Activated T-helper 2 cell treated with anti-CD3 and anti-CD28 coated beads, Interferon-gamma antibody, Interleukin-2, Interleukin-4, amounts not matched to agents 10 μg/mL and 5 μg/mL and 100 μg/mL, durations not matched to agents 14 hours and 24 hours and 36 hours (primary cell): Measurements from ENCODE around the gene MAIP1. TPM values are rescaled to one million over a fixed set of nuclear protein-coding genes. Genes with fewer than 3 reads are reported as not detected.

Experiments
- DNase-seq: peaks from one replicate; pipeline ENCODE4 v3.0.0; 2021; ENCODE audit warnings: low spot score
- H3K27ac Mint-ChIP-seq: one replicate; pipeline ENCODE4 v1.8.0; 2021; ENCODE audit warnings: mixed read lengths
- H3K27me3 Mint-ChIP-seq: one replicate; pipeline ENCODE4 v1.8.0; 2021; ENCODE audit warnings: low read depth, mixed read lengths
- H3K36me3 Mint-ChIP-seq: one replicate; pipeline ENCODE4 v1.8.0; 2021; ENCODE audit warnings: low read depth, mixed read lengths
- H3K4me1 Mint-ChIP-seq: one replicate; pipeline ENCODE4 v1.8.0; 2021; ENCODE audit warnings: low read depth, mixed read lengths
- H3K4me3 Mint-ChIP-seq: one replicate; pipeline ENCODE4 v1.8.0; 2021; ENCODE audit warnings: low read depth, mild to moderate bottlenecking, moderate library complexity, mixed read lengths
- H3K9me3 Mint-ChIP-seq: one replicate; pipeline ENCODE4 v1.8.0; 2021; ENCODE audit warnings: mixed read lengths
- intact Hi-C: fragments of 100-400 bp; cut with micrococcal nuclease; formaldehyde crosslinking; loops from one replicate; pipeline ENCODE4 v1.15.1; 2023
- total RNA-seq: library from RNA; stranded (reverse); gene quantifications from 2 replicates; pipeline ENCODE4 v1.2.3, GENCODE V29; 2022

MAIP1 gene
- total RNA-seq, 1 donor from 2014 or later: 26.0 TPM

DNA sequence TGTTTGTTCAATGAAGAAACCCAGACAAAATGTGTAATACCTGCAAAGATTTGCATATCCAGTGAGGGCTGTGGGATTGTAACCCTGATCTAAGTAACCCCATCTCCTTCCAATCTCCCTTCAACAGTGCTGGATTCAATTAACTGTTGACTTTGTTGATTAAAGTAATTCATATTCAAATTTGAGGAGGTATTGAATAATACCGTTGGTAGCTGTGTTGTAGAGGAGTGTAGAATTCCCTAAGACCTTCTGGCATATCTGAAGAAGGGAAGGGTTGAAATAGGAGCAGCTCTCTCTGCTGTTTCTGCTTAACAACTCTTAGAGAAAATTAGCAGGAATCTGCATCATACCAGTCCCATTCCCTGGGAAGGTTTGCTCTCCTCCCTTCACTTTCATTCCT lies 28.2 kb downstream of the MAIP1 start:
- H3K9me3 Mint-ChIP-seq: peaks cover 10% of the 10 kb centered on the region
- H3K36me3 Mint-ChIP-seq: no peaks in the 10 kb centered on the region
- H3K27me3 Mint-ChIP-seq: no peaks in the 10 kb centered on the region
- DNase-seq: no peak
- H3K4me3 Mint-ChIP-seq: no peak overlapping the region
- intact Hi-C loops: no loop called here
- no peak overlapping the region for H3K27ac Mint-ChIP-seq
- H3K4me1 Mint-ChIP-seq: peaks cover 14% of the 10 kb centered on the region

DNA sequence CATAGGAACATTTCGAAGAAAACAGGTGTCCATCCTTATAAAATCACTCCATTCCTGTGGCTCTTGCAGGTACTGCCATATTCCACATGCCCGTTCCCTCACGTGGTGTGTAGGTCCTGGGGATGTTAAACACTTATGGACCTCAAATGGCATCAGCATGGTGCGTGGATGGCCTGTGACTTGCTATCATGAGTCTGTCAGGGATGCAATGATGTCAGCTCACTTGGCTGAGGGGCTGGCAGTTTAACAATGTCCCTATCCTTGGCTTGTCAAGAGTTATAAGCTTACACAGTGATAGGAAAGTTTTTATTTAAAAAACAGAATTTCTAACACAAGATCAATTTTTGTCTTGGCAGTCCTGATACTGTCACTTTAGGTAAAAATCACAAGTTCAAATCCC lies 28.8 kb downstream of the MAIP1 start:
- Mint-ChIP-seq H3K27me3 (no peaks in the 10 kb centered on the region), H3K27ac (no peak overlapping the region), H3K4me1 (peaks cover 9% of the 10 kb centered on the region), H3K36me3 (no peaks in the 10 kb centered on the region), H3K9me3 (peaks cover 10% of the 10 kb centered on the region), H3K4me3 (no peak overlapping the region)
- intact Hi-C loops: no loop called here
- no peak for DNase-seq

DNA sequence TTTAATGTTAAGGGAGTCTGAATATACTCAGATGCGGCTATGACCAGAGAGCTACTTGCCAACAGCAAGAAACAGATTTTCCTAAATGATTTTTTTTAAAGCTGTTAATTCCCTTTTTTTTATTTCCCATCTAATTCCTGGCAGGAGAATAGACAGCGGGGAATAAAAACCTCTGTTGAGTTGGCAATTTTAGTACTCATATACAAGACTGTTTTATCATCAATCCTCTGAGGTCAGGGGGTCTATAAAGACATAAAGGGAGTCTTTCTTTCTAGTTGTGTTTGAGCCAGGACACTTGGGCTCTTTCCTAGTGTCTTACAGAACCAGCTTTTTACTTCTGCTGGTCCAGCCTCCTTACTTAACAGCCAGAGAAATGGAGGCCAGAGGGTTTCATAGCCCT lies 29.4 kb downstream of the MAIP1 start:
- DNase-seq: no peak
- no peaks in the 10 kb centered on the region for H3K27me3 Mint-ChIP-seq
- H3K36me3 Mint-ChIP-seq: no peaks in the 10 kb centered on the region
- H3K4me3 Mint-ChIP-seq: no peak overlapping the region
- no peak overlapping the region for H3K27ac Mint-ChIP-seq
- peaks cover 10% of the 10 kb centered on the region for H3K9me3 Mint-ChIP-seq
- H3K4me1 Mint-ChIP-seq: peaks cover 7% of the 10 kb centered on the region
- intact Hi-C loops: no loop called here

DNA sequence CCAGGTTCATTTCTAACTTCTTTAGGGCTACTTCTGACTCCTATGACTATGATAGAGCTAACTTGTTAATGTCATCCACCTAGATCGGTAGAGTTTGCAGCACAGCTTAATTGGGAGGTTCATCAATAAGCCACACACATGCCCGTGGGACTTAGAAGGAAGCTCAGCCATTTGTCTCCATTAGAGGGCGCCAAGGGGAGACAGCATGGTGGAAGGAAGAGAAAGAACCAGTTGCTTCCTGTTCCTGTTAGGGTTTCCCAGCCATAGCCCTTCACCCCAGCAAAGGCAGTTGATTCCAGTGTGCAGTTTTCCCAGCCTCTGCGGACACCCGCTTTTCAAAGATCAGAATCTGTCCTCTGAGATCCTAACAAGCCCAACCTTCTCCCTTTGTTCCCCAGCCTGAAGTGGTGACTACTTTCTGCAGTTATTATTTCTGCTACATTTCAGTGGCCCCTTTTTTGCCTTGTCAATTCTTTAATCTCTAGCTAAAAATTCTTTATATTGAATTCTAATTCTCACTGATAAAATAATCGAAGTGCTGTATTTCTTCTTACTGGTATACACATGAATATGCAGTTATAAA lies 30.3 kb downstream of the MAIP1 start:
- DNase-seq: peak; percentile 40
- no peak overlapping the region for H3K4me3 Mint-ChIP-seq
- H3K27ac Mint-ChIP-seq: no peak overlapping the region
- H3K4me1 Mint-ChIP-seq: peaks cover 4% of the 10 kb centered on the region
- no peaks in the 10 kb centered on the region for H3K27me3 Mint-ChIP-seq
- H3K36me3 Mint-ChIP-seq: no peaks in the 10 kb centered on the region
- peaks cover 10% of the 10 kb centered on the region for H3K9me3 Mint-ChIP-seq
- intact Hi-C loops: no loop called here

DNA sequence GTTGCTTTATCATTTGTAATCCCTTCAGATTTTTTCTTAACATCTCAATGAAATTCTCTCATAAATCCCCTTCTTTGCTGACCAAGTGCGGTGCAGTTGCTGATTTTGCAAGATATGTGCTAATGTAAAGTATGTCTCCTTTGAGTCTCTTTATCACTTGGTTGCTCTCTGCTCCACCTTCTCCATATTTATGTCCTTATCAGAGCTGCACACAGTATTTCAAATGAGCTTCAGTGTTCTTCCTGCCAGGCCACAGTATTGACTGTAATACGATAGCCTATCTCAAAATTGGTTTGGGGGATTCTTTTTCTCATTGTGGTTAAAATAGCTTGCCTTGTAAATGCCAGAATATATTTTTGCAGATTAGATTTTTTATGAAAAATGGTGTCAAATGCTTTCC lies 32.2 kb downstream of the MAIP1 start:
- intact Hi-C loops: no loop called here
- DNase-seq: no peak
- Mint-ChIP-seq H3K36me3 (no peaks in the 10 kb centered on the region), H3K4me1 (peaks cover 4% of the 10 kb centered on the region), H3K4me3 (no peak overlapping the region), H3K27ac (no peak overlapping the region), H3K9me3 (peaks cover 10% of the 10 kb centered on the region), H3K27me3 (no peaks in the 10 kb centered on the region)

DNA sequence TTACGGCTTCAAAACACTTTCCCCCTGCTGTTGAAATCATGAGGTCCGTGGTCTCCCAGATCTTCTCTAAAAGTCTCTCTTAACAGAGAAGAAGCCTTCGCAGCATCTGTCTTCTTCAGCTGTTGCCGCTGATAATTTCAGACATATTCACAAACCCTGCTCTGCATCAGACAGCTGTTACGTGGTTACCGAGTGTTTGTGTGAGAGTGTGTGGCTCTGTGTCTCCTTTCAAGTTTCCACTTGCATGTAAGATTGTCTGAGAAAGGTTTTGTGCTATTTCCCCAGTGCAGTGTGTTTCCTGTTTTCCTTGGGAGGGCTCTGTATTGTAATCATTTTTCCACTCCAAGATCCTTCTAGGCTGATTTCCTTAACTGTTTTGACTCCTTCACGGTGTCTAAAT lies 32.8 kb downstream of the MAIP1 start:
- peaks cover 10% of the 10 kb centered on the region for H3K9me3 Mint-ChIP-seq
- H3K36me3 Mint-ChIP-seq: no peaks in the 10 kb centered on the region
- H3K4me1 Mint-ChIP-seq: peaks cover 4% of the 10 kb centered on the region
- intact Hi-C loops: no loop called here
- no peak for DNase-seq
- H3K4me3 Mint-ChIP-seq: no peak overlapping the region
- no peaks in the 10 kb centered on the region for H3K27me3 Mint-ChIP-seq
- H3K27ac Mint-ChIP-seq: no peak overlapping the region

DNA sequence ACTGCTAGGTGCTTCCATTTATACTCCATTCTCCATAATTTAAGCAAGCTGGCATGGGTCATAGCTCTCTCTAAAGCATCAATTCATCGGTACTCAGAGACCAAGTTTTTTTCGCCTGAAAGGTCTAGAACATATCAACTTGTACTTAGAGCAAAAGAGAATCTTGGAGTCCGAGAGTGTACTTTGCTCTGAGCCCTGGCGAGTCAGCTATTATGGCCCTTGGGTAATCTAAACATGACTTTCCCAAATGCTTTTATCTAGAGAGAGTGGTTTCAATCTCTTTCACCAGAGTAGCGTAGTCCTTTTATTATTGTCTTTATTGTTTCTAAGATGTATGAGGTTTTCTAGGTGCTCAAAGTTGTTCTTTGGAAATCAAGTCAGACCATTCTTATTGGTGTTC lies 34.4 kb downstream of the MAIP1 start:
- intact Hi-C loops: no loop called here
- H3K9me3 Mint-ChIP-seq: peaks cover 10% of the 10 kb centered on the region
- H3K36me3 Mint-ChIP-seq: no peaks in the 10 kb centered on the region
- H3K4me1 Mint-ChIP-seq: peaks cover 4% of the 10 kb centered on the region
- H3K4me3 Mint-ChIP-seq: no peak overlapping the region
- no peak overlapping the region for H3K27ac Mint-ChIP-seq
- no peak for DNase-seq
- H3K27me3 Mint-ChIP-seq: peaks cover 4% of the 10 kb centered on the region

DNA sequence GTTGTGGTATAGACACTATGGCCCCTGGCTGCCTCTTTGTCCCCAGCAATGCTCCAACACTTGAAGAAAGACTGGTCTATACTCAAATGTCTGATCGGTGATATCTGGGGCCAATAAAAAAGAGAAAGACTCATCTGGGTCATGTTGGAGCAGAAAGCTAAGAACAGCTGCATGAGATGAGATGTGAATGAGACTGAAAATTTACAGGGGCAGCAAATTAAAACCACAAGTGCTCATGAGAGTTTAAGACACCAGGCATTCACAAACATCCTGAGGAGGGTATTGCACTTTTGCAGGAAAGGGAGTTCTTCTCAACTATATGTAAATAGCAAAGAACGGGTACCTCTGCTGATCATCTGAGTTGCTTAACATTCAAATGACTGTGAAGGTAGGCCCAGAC lies 36.3 kb downstream of the MAIP1 start:
- no peak overlapping the region for H3K27ac Mint-ChIP-seq
- intact Hi-C loops: no loop called here
- no peaks in the 10 kb centered on the region for H3K4me1 Mint-ChIP-seq
- H3K9me3 Mint-ChIP-seq: no peaks in the 10 kb centered on the region
- no peak for DNase-seq
- no peaks in the 10 kb centered on the region for H3K36me3 Mint-ChIP-seq
- no peak overlapping the region for H3K4me3 Mint-ChIP-seq
- peaks cover 5% of the 10 kb centered on the region for H3K27me3 Mint-ChIP-seq

DNA sequence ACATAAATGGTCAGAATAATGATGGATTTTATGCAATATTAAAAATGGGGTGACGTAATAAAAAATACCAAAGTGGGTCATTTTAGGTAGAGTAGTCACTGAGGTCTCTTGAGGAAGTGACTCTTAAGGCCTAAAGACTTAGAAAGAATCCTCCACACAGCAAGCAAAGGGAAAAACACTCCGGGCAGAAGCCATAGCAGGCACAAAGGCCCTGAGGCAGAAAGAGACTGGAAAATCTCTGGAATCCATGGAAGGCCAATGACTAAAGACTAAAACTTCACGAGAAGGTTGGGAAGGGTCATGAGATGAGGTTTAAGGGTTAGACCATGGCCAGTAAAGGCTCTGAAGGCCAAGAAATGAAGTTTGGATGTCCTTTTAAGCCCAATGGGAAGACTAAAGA lies 36.9 kb downstream of the MAIP1 start:
- no peak overlapping the region for H3K4me3 Mint-ChIP-seq
- H3K36me3 Mint-ChIP-seq: no peaks in the 10 kb centered on the region
- intact Hi-C loops: no loop called here
- H3K9me3 Mint-ChIP-seq: no peaks in the 10 kb centered on the region
- H3K27me3 Mint-ChIP-seq: peaks cover 5% of the 10 kb centered on the region
- H3K27ac Mint-ChIP-seq: no peak overlapping the region
- no peaks in the 10 kb centered on the region for H3K4me1 Mint-ChIP-seq
- no peak for DNase-seq

DNA sequence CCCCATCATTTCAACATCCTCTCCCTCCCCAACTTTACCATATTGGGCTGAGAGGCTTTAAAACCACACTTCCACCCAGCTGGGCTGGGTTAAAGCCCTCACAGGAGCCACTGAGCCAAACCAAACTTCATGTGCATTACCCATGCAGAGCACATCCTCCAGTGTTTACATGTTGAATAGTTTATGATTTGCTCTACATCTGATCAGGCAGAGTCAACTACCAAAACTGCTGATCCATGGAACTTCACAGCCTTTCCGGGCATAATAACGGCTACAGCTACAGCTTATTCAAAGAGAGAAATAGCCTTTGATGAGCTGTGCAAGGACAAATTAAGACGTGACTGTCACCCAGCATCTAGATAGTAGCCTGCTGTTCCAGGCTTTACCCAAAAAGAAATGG lies 39.0 kb downstream of the MAIP1 start:
- H3K36me3 Mint-ChIP-seq: no peaks in the 10 kb centered on the region
- H3K4me3 Mint-ChIP-seq: no peak overlapping the region
- no peak overlapping the region for H3K27ac Mint-ChIP-seq
- DNase-seq: no peak
- peaks cover 5% of the 10 kb centered on the region for H3K27me3 Mint-ChIP-seq
- H3K4me1 Mint-ChIP-seq: no peaks in the 10 kb centered on the region
- intact Hi-C loops: no loop called here
- H3K9me3 Mint-ChIP-seq: no peaks in the 10 kb centered on the region

DNA sequence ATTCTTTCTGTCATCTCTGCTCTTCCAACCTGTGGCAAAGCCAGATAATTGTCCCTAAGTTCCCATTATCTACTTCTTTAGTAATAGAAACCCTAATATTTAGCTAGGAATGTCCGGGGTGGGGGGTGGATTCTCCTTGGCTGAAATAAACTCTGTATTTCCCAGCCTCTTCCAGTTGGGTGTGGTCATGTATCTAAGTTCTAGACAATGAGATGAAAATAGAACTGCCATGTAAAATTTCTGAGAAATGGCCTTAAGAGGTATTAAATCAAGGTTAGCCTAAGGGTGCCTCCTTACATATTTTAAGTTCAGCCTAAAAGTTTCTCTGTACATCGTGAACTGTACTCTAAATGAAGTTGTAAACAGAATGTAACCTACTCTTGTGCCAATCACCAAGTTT lies 39.5 kb downstream of the MAIP1 start:
- Mint-ChIP-seq H3K9me3 (no peaks in the 10 kb centered on the region), H3K4me1 (no peaks in the 10 kb centered on the region), H3K27me3 (peaks cover 6% of the 10 kb centered on the region), H3K36me3 (no peaks in the 10 kb centered on the region), H3K4me3 (no peak overlapping the region), H3K27ac (no peak overlapping the region)
- DNase-seq: no peak
- intact Hi-C loops: no loop called here

DNA sequence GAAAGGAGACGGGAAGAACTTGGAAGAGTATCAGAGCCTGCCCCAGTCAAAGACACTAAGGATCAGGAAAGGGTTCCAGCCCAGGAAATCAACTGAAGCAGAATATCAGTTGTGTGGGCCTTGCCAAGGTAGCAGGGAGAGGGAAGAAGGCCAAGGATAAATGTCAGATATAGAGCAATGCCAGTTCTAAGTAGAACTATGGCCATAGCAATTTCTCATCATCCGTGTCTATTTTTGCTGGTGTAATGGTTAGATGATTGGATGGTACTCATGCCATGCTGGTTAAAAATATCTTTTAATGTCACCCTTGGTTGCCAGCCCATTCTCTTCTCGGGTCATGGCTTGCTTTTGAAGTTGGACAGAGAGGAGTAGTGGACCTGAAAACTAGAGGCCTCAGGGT lies 41.9 kb downstream of the MAIP1 start:
- no peak overlapping the region for H3K27ac Mint-ChIP-seq
- H3K4me1 Mint-ChIP-seq: no peaks in the 10 kb centered on the region

DNA sequence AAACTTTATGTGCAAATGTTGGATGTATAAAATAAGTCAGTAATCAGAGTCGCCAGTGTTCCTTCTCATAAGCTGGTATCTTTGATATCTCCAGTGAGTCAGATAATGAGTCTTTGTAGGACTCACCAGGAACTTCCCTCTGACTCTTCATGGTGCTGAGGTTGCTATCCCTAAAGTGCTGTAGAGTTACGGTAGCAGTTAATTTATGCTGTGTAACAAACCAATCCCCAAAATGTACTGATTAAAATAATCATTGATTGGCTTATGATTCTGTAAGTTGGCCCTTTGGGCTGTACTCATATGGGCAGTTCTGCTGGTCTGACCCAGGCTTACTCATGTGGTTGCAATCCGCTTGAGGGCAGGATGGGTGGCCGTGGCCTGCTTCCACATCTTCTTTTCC lies 43.8 kb downstream of the MAIP1 start:
- no peaks in the 10 kb centered on the region for H3K9me3 Mint-ChIP-seq
- H3K27ac Mint-ChIP-seq: no peak overlapping the region

More for the DNA sequence above, 41.9 kb downstream of the MAIP1 start:
- H3K9me3 Mint-ChIP-seq: no peaks in the 10 kb centered on the region
- peaks cover 11% of the 10 kb centered on the region for H3K27me3 Mint-ChIP-seq
- intact Hi-C loops: no loop called here
- H3K36me3 Mint-ChIP-seq: no peaks in the 10 kb centered on the region
- H3K4me3 Mint-ChIP-seq: no peak overlapping the region
- DNase-seq: no peak

More for the DNA sequence above, 43.8 kb downstream of the MAIP1 start:
- H3K4me3 Mint-ChIP-seq: no peak overlapping the region
- H3K4me1 Mint-ChIP-seq: no peaks in the 10 kb centered on the region
- peaks cover 10% of the 10 kb centered on the region for H3K27me3 Mint-ChIP-seq
- no peaks in the 10 kb centered on the region for H3K36me3 Mint-ChIP-seq
- intact Hi-C loops: no loop called here
- DNase-seq: no peak
